Stomach smooth muscle (tissue), 2 donors: Measurements from ENCODE around the gene TSEN2.

Experiments used
- H3K27ac ChIP-seq: one replicate; pipeline ENCODE4 v1.7.0; 2013; ENCODE audit warnings: mild to moderate bottlenecking, low read length, inconsistent platforms
- H3K27me3 ChIP-seq, 2 donors: one replicate each; pipeline ENCODE4 v1.7.0; 2013; ENCODE audit warnings: low read length in 2 of 2; ENCODE audit not compliant: insufficient read depth in 2 of 2, control insufficient read depth in 1 of 2
- H3K36me3 ChIP-seq, 2 donors: one replicate each; pipeline ENCODE4 v1.7.0; 2013; ENCODE audit warnings: low read length in 2 of 2; ENCODE audit not compliant: control insufficient read depth in 2 of 2, insufficient read depth in 2 of 2
- H3K4me1 ChIP-seq: one replicate; pipeline ENCODE4 v1.7.0; 2013; ENCODE audit warnings: low read length; ENCODE audit not compliant: control insufficient read depth, insufficient read depth
- H3K4me3 ChIP-seq, 2 donors: one replicate each; pipeline ENCODE4 v1.7.0; 2013; ENCODE audit warnings: low read length in 2 of 2
- H3K9ac ChIP-seq, 2 donors: one replicate each; pipeline ENCODE4 v1.7.0; 2013; ENCODE audit warnings: low read length in 2 of 2, mild to moderate bottlenecking in 1 of 2
- H3K9me3 ChIP-seq, 2 donors: one replicate each; pipeline ENCODE4 v1.7.0; 2013; ENCODE audit warnings: low read length in 2 of 2; ENCODE audit not compliant: control insufficient read depth in 2 of 2
- donor health status: healthy.
- donor health status: Pancreatic carcinoma.

TSEN2 gene

GRCh38 chr3:12487336-12487735 is 3.1 kb downstream of the TSEN2 start:
- Histone ChIP-seq H3K36me3 (peaks cover 5 to 9% of the 10 kb centered on the region in 2 donors), H3K9me3 (no peaks in the 10 kb centered on the region), H3K27me3 (no peaks in the 10 kb centered on the region), H3K4me1 (peaks cover 19% of the 10 kb centered on the region), H3K27ac (no peak overlapping the region), H3K9ac (no peak overlapping the region), H3K4me3 (no peak overlapping the region)

GRCh38 chr3:12487786-12488185 is 3.5 kb downstream of the TSEN2 start:
- Histone ChIP-seq H3K9me3 (no peaks in the 10 kb centered on the region), H3K4me3 (no peak overlapping the region), H3K4me1 (peaks cover 19% of the 10 kb centered on the region), H3K27me3 (no peaks in the 10 kb centered on the region), H3K27ac (no peak overlapping the region), H3K36me3 (peaks cover 5 to 9% of the 10 kb centered on the region in 2 donors), H3K9ac (no peak overlapping the region)

GRCh38 chr3:12489368-12489767 is 5.1 kb downstream of the TSEN2 start:
- H3K27ac ChIP-seq = no peak overlapping the region
- no peak overlapping the region for H3K9ac ChIP-seq
- H3K9me3 ChIP-seq = no peaks in the 10 kb centered on the region
- H3K4me1 ChIP-seq = peaks cover 12% of the 10 kb centered on the region
- H3K27me3 ChIP-seq = no peaks in the 10 kb centered on the region
- no peak overlapping the region for H3K4me3 ChIP-seq
- peaks cover 5 to 9% of the 10 kb centered on the region in 2 donors for H3K36me3 ChIP-seq

GRCh38 chr3:12489832-12490231 is 5.6 kb downstream of the TSEN2 start:
- H3K27ac ChIP-seq = no peak overlapping the region
- peaks cover 5 to 9% of the 10 kb centered on the region in 2 donors for H3K36me3 ChIP-seq
- no peak overlapping the region for H3K9ac ChIP-seq
- H3K9me3 ChIP-seq = no peaks in the 10 kb centered on the region
- H3K4me3 ChIP-seq = no peak overlapping the region
- no peaks in the 10 kb centered on the region for H3K27me3 ChIP-seq
- peaks cover 9% of the 10 kb centered on the region for H3K4me1 ChIP-seq

- Histone ChIP-seq H3K4me3 (no peak overlapping the region), H3K27ac (no peak overlapping the region), H3K9me3 (no peaks in the 10 kb centered on the region), H3K36me3 (peaks cover 5 to 12% of the 10 kb centered on the region in 2 donors), H3K4me1 (peaks cover 2% of the 10 kb centered on the region), H3K27me3 (no peaks in the 10 kb centered on the region), H3K9ac (no peak overlapping the region)
Observed at GRCh38 chr3:12490547-12490946, 6.3 kb downstream of the TSEN2 start.

GRCh38 chr3:12495749-12496452 is 11.6 kb downstream of the TSEN2 start:
- no peaks in the 10 kb centered on the region for H3K4me1 ChIP-seq

GRCh38 chr3:12496453-12496761 is 12.1 kb downstream of the TSEN2 start:
- Histone ChIP-seq H3K27me3 (no peaks in the 10 kb centered on the region), H3K9ac (no peak overlapping the region), H3K9me3 (no peaks in the 10 kb centered on the region), H3K36me3 (peaks cover 43 to 44% of the 10 kb centered on the region in 2 donors), H3K4me3 (no peak overlapping the region), H3K4me1 (no peaks in the 10 kb centered on the region), H3K27ac (no peak overlapping the region)

More at GRCh38 chr3:12495749-12496452, 11.6 kb downstream of the TSEN2 start:
- peaks cover 40 to 45% of the 10 kb centered on the region in 2 donors for H3K36me3 ChIP-seq
- H3K27me3 ChIP-seq = no peaks in the 10 kb centered on the region
- no peaks in the 10 kb centered on the region for H3K9me3 ChIP-seq
- H3K9ac ChIP-seq = no peak overlapping the region
- H3K4me3 ChIP-seq = no peak overlapping the region
- H3K27ac ChIP-seq = no peak overlapping the region

GRCh38 chr3:12499474-12499873 is 15.2 kb downstream of the TSEN2 start:
- Histone ChIP-seq H3K9ac (no peak overlapping the region), H3K4me3 (no peak overlapping the region), H3K27ac (no peak overlapping the region), H3K27me3 (no peaks in the 10 kb centered on the region), H3K4me1 (no peaks in the 10 kb centered on the region), H3K9me3 (no peaks in the 10 kb centered on the region), H3K36me3 (peaks cover 48 to 56% of the 10 kb centered on the region in 2 donors)

- H3K9ac ChIP-seq = no peak overlapping the region
- H3K4me3 ChIP-seq = no peak overlapping the region
- H3K36me3 ChIP-seq = peaks cover 44 to 52% of the 10 kb centered on the region in 2 donors
- H3K27ac ChIP-seq = no peak overlapping the region
- no peaks in the 10 kb centered on the region for H3K27me3 ChIP-seq
- no peaks in the 10 kb centered on the region for H3K9me3 ChIP-seq
- no peaks in the 10 kb centered on the region for H3K4me1 ChIP-seq
Observed at GRCh38 chr3:12501360-12502020, 17.2 kb downstream of the TSEN2 start.

- peaks cover 28 to 42% of the 10 kb centered on the region in 2 donors for H3K36me3 ChIP-seq
- no peaks in the 10 kb centered on the region for H3K9me3 ChIP-seq
- H3K27me3 ChIP-seq = no peaks in the 10 kb centered on the region
- H3K4me3 ChIP-seq = no peak overlapping the region
- peaks cover 7% of the 10 kb centered on the region for H3K4me1 ChIP-seq
- H3K9ac ChIP-seq = no peak overlapping the region
- H3K27ac ChIP-seq = no peak overlapping the region
Observed at GRCh38 chr3:12503126-12503957, 19.1 kb downstream of the TSEN2 start.
